Dendritic cell treated with granulocyte-macrophage colony-stimulating factor and Interleukin-4, amounts not matched to agents 40 ng/mL and 50 ng/mL, for 4 days (primary cell): Measurements from ENCODE around the gene TP63.

Experiments used
- H3K27ac Mint-ChIP-seq: one replicate; pipeline ENCODE4 v1.8.0; 2022; ENCODE audit warnings: mild to moderate bottlenecking, mixed read lengths
- H3K27me3 Mint-ChIP-seq: one replicate; pipeline ENCODE4 v1.8.0; 2022; ENCODE audit warnings: mild to moderate bottlenecking, mixed read lengths
- H3K36me3 Mint-ChIP-seq: one replicate; pipeline ENCODE4 v1.8.0; 2022; ENCODE audit warnings: low read depth, mixed read lengths
- H3K4me1 Mint-ChIP-seq: one replicate; pipeline ENCODE4 v1.8.0; 2022; ENCODE audit warnings: low read depth, mixed read lengths
- H3K4me3 Mint-ChIP-seq: one replicate; pipeline ENCODE4 v1.8.0; 2022; ENCODE audit warnings: mild to moderate bottlenecking, moderate library complexity, mixed read lengths
- H3K9me3 Mint-ChIP-seq: one replicate; pipeline ENCODE4 v1.8.0; 2022; ENCODE audit warnings: mixed read lengths
- intact Hi-C: fragments of 100-400 bp; cut with micrococcal nuclease; formaldehyde crosslinking; loops from one replicate; pipeline ENCODE4 v1.15.0; 2022

TP63 gene

GRCh38 chr3:189799366-189799765 lies 168.2 kb downstream of the TP63 start:
- H3K9me3 Mint-ChIP-seq, result no peaks in the 10 kb centered on the region
- no peaks in the 10 kb centered on the region for H3K27me3 Mint-ChIP-seq
- H3K27ac Mint-ChIP-seq, result no peak overlapping the region
- no peak overlapping the region for H3K4me3 Mint-ChIP-seq
- no peaks in the 10 kb centered on the region for H3K36me3 Mint-ChIP-seq
- intact Hi-C loops, result no loop called here
- no peaks in the 10 kb centered on the region for H3K4me1 Mint-ChIP-seq

- no peak overlapping the region for H3K4me3 Mint-ChIP-seq
- no peaks in the 10 kb centered on the region for H3K27me3 Mint-ChIP-seq
- H3K9me3 Mint-ChIP-seq, result no peaks in the 10 kb centered on the region
- no peaks in the 10 kb centered on the region for H3K4me1 Mint-ChIP-seq
- H3K36me3 Mint-ChIP-seq, result no peaks in the 10 kb centered on the region
- intact Hi-C loops, result no loop called here
- no peak overlapping the region for H3K27ac Mint-ChIP-seq
Measured at GRCh38 chr3:189800436-189800835, 169.2 kb downstream of the TP63 start.

GRCh38 chr3:189803254-189803653 lies 172.1 kb downstream of the TP63 start:
- Mint-ChIP-seq H3K36me3 (no peaks in the 10 kb centered on the region), H3K4me1 (no peaks in the 10 kb centered on the region), H3K27ac (no peak overlapping the region), H3K4me3 (no peak overlapping the region), H3K27me3 (no peaks in the 10 kb centered on the region), H3K9me3 (no peaks in the 10 kb centered on the region)
- intact Hi-C loops, result no loop called here

GRCh38 chr3:189805375-189806067 lies 174.3 kb downstream of the TP63 start:
- H3K27me3 Mint-ChIP-seq, result no peaks in the 10 kb centered on the region
- no peak overlapping the region for H3K27ac Mint-ChIP-seq
- no peaks in the 10 kb centered on the region for H3K4me1 Mint-ChIP-seq
- no peaks in the 10 kb centered on the region for H3K36me3 Mint-ChIP-seq
- H3K4me3 Mint-ChIP-seq, result no peak overlapping the region
- H3K9me3 Mint-ChIP-seq, result no peaks in the 10 kb centered on the region
- intact Hi-C loops, result no loop called here

- intact Hi-C loops, result no loop called here
- H3K36me3 Mint-ChIP-seq, result no peaks in the 10 kb centered on the region
- H3K9me3 Mint-ChIP-seq, result no peaks in the 10 kb centered on the region
- H3K4me1 Mint-ChIP-seq, result no peaks in the 10 kb centered on the region
- no peaks in the 10 kb centered on the region for H3K27me3 Mint-ChIP-seq
- no peak overlapping the region for H3K4me3 Mint-ChIP-seq
- no peak overlapping the region for H3K27ac Mint-ChIP-seq
Measured at GRCh38 chr3:189806171-189806951, 175.2 kb downstream of the TP63 start.

- Mint-ChIP-seq H3K27me3 (no peaks in the 10 kb centered on the region), H3K4me3 (no peak overlapping the region), H3K27ac (no peak overlapping the region), H3K9me3 (no peaks in the 10 kb centered on the region), H3K4me1 (no peaks in the 10 kb centered on the region), H3K36me3 (no peaks in the 10 kb centered on the region)
- intact Hi-C loops, result no loop called here
Measured at GRCh38 chr3:189808246-189809007, 177.2 kb downstream of the TP63 start.

- no peaks in the 10 kb centered on the region for H3K9me3 Mint-ChIP-seq
- no peaks in the 10 kb centered on the region for H3K27me3 Mint-ChIP-seq
- no peak overlapping the region for H3K4me3 Mint-ChIP-seq
- no peak overlapping the region for H3K27ac Mint-ChIP-seq
- intact Hi-C loops, result no loop called here
- H3K36me3 Mint-ChIP-seq, result no peaks in the 10 kb centered on the region
- H3K4me1 Mint-ChIP-seq, result no peaks in the 10 kb centered on the region
Measured at GRCh38 chr3:189809583-189809982, 178.4 kb downstream of the TP63 start.

- Mint-ChIP-seq H3K36me3 (no peaks in the 10 kb centered on the region), H3K9me3 (no peaks in the 10 kb centered on the region), H3K4me1 (no peaks in the 10 kb centered on the region), H3K27ac (no peak overlapping the region), H3K27me3 (no peaks in the 10 kb centered on the region), H3K4me3 (no peak overlapping the region)
- intact Hi-C loops, result no loop called here
Measured at GRCh38 chr3:189812806-189813465, 181.7 kb downstream of the TP63 start.

GRCh38 chr3:189813647-189814240 lies 182.6 kb downstream of the TP63 start:
- intact Hi-C loops, result no loop called here

GRCh38 chr3:189820365-189820720 lies 189.2 kb downstream of the TP63 start:
- intact Hi-C loops, result no loop called here
- H3K27ac Mint-ChIP-seq, result no peak overlapping the region
- no peaks in the 10 kb centered on the region for H3K4me1 Mint-ChIP-seq
- no peak overlapping the region for H3K4me3 Mint-ChIP-seq
- no peaks in the 10 kb centered on the region for H3K9me3 Mint-ChIP-seq
- no peaks in the 10 kb centered on the region for H3K27me3 Mint-ChIP-seq
- no peaks in the 10 kb centered on the region for H3K36me3 Mint-ChIP-seq

More at GRCh38 chr3:189813647-189814240, 182.6 kb downstream of the TP63 start:
- Mint-ChIP-seq H3K4me3 (no peak overlapping the region), H3K36me3 (no peaks in the 10 kb centered on the region), H3K27me3 (no peaks in the 10 kb centered on the region), H3K9me3 (no peaks in the 10 kb centered on the region), H3K27ac (no peak overlapping the region), H3K4me1 (no peaks in the 10 kb centered on the region)

GRCh38 chr3:189821262-189821661 lies 190.1 kb downstream of the TP63 start:
- Mint-ChIP-seq H3K27ac (no peak overlapping the region), H3K4me3 (no peak overlapping the region), H3K27me3 (no peaks in the 10 kb centered on the region), H3K9me3 (no peaks in the 10 kb centered on the region), H3K4me1 (no peaks in the 10 kb centered on the region), H3K36me3 (no peaks in the 10 kb centered on the region)
- intact Hi-C loops, result no loop called here

- Mint-ChIP-seq H3K27me3 (no peaks in the 10 kb centered on the region), H3K4me3 (no peak overlapping the region), H3K4me1 (no peaks in the 10 kb centered on the region), H3K9me3 (no peaks in the 10 kb centered on the region), H3K36me3 (no peaks in the 10 kb centered on the region), H3K27ac (no peak overlapping the region)
- intact Hi-C loops, result no loop called here
Measured at GRCh38 chr3:189822726-189823125, 191.5 kb downstream of the TP63 start.

- H3K9me3 Mint-ChIP-seq, result no peaks in the 10 kb centered on the region
- intact Hi-C loops, result no loop called here
- no peaks in the 10 kb centered on the region for H3K27me3 Mint-ChIP-seq
- H3K4me1 Mint-ChIP-seq, result no peaks in the 10 kb centered on the region
- H3K36me3 Mint-ChIP-seq, result no peaks in the 10 kb centered on the region
- no peak overlapping the region for H3K27ac Mint-ChIP-seq
- H3K4me3 Mint-ChIP-seq, result no peak overlapping the region
Measured at GRCh38 chr3:189824629-189825312, 193.6 kb downstream of the TP63 start.
